Activated effector memory CD4-positive, alpha-beta T cell treated with Interleukin-2 at 50 U/mL for 16 hours (primary cell): ENCODE data around the gene DERA.
"Not testable (repeated sequence)": the region's sequence is repeated elsewhere in the genome, so short reads cannot be mapped to it uniquely, and the experiment has no call there.

Experiments
- DNase-seq: peaks from one replicate; pipeline ENCODE4 v3.0.0-alpha.2; 2020

The DERA gene

DNA sequence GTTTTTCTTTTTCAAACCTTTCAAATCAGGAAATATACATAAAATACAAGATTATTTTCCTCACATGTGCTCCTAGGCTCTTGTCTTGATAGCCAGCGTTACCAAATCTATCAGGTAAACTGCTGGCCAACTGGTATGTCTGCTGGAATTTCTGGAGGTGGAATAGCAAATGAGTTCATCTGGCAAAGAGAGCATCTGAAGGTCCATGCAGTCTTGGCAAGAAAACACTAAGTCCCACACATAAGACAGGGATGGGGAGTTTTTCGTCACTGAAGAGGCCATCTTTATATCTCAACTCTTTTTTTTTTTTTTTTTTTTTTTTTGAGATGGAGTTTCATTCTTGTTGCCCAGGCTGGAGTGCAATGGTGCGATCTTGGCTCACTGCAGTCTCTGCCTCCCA lies 60.1 kb downstream of the DERA start:
- no peak for DNase-seq

DNA sequence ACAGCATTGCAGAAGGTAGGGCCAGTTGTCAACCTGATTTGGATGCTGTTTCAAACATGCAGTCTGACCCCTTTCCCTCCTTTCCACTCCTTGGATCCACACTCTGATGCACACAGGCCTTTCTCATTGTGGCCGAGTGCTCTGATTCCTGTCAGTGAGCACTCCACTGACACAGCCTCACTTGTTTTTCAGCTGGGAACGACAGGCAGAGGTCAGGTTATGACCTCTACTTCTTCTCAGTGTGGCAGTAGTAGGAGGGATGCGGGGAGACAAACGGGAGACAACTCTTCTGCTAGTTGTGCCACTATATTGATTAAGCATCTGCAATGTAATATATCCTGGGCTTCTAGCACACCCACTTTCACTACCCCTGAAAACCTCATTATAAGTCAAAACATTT lies 61.8 kb downstream of the DERA start:
- no peak for DNase-seq

- DNase-seq: no peak
Measured at GRCh38 chr12:15977999-15978951, 67.1 kb downstream of the DERA start.

- DNase-seq: no peak
Measured at GRCh38 chr12:15979096-15980092, 68.3 kb downstream of the DERA start.

- no peak for DNase-seq
Measured at GRCh38 chr12:15982071-15982470, 70.9 kb downstream of the DERA start.

DNA sequence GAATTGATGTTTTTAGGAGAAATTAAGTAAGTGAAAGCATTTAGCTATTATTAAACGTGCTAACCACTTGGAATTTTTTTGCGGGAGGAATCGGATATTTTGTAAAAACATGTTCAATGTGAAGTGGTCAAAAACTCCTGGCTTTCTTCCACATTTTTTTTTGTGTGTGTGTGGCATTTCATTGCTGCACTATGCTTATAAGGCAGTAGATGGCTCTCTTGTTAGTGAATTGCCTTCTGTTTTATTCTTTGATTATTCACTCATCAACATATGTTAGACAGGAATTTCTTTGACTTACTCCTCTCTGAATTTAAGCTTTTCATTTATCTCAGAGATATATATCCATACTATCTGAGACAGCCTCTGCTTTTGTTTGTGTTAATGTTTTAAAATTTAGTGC lies 71.3 kb downstream of the DERA start:
- no peak for DNase-seq

- no peak for DNase-seq
Measured at GRCh38 chr12:15982921-15983320, 71.8 kb downstream of the DERA start.

DNA sequence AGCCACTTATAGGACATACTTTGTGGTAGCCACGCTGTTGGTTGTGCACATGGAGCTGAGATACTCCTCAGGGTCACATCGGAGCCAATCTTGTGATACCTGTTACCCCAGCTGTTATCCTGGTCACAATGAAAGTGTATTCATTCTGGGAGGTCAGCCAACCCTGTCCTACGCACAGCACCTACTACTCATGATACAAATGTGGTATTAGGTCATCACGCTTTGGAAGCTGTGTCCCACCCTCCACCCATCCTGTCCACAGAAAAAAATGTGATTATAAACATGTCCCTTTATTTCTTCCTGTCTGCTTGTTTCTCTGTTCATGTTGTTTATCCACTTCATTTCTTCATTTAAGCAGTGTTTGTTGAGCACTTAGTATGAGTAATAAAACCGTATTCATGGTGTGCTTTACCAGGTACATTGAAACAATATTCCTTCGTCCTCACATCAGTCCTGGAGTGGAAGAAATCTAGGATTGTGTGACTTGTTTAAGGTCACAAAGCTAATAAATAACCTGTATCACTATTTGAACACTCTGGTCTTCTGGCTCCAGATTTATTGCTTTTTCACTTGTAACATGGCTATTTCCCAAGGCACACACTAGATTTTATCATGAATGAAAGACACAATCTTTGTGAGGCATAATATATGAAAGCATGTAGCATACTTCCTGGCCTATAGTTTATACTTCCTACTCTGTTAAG lies 73.1 kb downstream of the DERA start:
- DNase-seq: no peak

DNA sequence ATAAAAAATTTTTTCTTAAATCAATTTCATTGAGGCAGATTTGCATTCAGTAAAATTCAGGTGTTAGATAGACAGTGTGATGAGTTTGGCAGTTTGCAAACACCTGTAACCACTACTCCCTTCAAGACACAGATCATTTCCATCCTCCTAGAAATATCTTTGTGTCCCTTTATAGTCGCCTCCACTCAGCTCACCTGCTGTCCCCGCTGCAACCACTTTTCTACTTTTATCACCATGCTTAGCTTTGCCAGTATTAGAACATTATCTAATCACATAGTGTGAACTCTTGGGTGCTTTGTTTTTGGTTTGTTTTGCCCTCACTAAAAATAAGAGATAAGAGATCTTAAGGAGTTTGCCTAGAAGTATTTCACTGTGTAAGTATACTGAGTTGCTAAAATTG lies 73.8 kb downstream of the DERA start:
- DNase-seq: no peak

DNA sequence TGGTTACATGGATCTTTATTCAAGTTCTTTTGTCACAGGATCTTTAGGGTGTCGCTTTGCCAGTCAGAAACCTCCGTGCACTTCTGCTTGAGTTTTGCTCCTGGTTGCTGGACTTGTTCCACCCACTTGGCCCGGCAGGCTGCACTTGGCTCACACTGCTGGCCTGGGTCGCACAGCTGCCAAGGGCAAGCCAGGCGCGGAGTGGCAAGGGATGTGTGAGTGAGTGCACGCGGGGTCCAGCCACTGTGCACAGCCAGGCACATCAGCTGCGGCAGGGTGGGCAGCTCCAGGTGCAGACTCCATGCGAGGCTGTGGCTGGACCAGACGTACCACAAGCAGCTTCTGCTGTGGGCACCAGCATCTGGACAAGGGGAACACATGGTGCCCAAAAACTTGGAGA lies 76.6 kb downstream of the DERA start:
- DNase-seq: no peak

GRCh38 chr12:15988983-15989755 lies 78.0 kb downstream of the DERA start:
- DNase-seq: no peak

DNA sequence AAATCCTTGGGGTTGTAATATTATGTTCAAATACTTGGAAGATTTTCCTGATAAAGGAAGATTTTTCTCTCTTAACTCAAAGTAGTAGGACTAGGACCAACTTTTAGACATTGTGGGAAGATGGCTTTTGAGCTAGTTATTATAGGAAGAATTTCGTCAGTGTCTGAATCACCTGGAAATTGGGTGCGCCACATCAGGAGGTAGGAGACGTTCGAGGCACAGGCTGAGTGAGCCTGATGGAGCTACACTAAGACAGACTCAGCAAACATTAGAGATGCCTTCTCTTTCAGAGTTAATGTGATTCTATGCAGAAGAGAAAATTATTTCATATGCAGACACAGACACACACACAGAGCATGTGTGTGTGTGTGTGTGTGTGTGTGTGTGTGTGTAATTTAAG lies 84.7 kb downstream of the DERA start:
- DNase-seq: no peak

DNA sequence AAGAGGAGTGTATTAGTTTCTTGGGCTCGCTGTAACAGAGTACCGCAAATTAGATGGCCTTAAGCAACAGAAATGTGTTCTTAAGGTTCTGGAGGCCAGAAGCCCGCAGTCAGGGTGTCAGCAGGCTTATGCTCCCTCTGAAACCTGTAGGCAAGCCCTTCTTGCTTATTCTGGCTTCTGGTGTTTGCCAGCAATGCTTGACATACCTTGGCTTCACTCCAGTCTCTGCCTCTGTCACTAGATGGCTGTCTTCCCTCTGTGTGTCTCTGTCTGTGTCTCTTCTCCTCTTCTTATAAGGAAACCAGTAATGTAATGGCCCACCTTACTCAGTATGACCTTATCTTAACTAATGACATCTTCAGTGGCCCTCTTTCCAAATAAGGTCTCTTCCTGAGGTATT lies 85.1 kb downstream of the DERA start:
- DNase-seq: no peak

DNA sequence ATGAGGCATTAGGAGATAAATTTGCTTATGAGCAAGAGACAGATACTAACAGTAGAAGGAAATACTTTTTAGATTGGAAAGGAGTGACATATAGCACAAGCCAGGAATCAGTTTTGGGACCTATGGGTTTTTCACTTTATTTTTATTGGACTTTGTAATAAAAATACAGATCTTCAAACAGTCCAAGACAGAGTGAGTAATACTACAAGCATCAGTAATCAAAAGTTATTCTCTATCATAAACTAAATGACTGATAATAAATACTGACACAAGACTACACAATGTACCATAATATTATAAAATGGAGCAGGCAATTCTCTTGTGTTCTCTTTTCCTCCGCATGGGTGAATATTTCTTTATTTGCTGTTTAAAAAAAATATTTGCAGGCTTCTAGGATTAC lies 85.8 kb downstream of the DERA start:
- no peak for DNase-seq

DNA sequence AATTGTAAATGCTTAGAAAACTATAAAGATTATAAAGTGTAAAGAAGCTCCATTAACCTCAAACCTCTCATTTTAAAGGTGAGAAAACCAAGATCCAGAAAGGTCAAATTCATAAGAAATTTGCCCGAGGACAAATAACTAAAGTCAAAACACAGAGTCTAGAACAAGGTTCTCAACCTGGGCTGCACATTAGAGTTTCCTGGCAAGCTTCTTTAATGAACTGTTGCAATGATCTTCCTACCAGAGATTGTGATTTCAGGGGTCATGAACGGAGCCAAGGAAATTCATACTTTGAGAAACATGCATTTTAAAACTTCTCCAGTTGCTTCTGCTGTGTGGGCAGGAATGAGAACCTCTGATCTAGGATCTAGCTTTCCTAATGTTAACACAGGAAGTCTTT lies 86.8 kb downstream of the DERA start:
- no peak for DNase-seq

GRCh38 chr12:16002880-16003279 lies 91.7 kb downstream of the DERA start:
- no peak for DNase-seq

GRCh38 chr12:16003460-16003859 lies 92.3 kb downstream of the DERA start:
- no peak for DNase-seq

DNA sequence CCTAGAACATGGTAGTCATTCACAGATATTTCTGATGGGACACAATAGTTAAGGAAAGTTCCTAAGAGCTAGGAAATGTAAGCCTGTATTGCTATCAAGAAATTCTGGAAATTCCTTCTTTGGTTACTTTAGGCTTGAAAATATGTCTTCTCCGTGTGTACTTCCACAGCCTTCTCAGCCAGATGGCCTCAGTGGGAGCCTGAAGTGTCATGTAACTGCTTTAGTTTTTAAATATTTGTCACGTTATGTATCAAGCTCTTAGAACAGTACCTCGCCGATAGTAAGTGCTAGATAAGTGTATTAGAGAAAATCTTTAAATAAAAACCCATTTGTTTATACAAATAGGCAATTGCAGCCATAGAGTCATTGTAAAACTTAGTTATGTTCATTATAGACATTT lies 95.6 kb downstream of the DERA start:
- no peak for DNase-seq

DNA sequence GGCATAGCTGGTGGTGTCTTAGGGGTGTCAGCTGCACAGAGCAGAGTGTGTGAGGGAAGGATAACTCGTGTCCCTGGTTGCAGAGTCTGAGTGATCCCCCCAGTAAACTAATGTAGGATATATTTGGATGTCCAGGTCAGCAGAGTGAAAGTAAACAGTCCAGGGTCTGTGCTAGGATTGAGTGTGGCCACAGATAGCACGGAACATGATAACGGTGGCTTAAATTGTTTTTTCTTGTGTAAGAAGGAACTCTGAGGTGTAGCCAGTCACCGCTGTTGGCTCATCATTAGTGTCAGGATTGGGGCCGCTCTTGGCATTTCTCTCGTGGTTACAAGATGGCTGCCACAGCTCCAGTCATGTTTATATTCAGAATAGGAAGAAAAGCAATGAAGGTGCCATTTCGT lies 97.3 kb downstream of the DERA start:
- DNase-seq: no peak

DNA sequence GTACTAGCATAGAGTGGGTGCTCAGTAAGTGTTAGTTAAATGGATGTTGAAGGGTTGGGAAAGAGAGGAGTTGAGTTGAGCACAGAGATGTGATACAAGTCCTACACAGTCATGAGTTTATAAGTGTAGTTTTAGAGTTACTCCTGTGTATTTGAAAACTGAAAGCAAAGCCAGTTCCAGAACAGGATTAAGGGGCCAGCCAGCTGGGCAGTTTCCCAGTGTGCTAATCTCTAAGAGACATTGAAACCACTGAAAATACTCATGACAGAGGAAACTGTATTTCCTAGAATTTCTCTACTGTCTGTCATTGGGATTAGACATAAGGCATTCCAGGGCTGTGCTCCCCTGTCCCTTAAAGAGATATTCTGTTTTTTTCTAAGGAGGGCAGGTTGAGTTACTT lies 101.0 kb downstream of the DERA start:
- DNase-seq: no peak

DNA sequence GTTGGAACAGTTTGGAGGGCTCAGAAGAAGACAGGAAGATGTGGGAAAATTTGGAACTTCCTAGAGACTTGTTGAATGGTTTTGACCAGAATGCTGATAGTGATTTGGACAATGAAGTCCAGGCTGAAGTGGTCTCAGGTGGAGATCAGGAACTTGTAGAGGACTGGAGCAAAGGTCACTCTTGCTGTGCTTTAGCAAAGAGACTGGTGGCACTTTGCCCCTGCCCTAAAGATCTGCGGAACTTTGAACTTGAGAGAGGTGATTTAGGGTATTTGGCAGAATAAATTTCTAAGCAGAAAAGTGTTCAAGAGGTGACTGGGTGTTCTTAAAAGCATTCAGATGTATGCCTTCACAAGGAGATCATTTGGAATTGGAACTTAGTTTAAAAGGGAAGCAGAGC lies 102.6 kb downstream of the DERA start:
- DNase-seq: not testable (repeated sequence)

DNA sequence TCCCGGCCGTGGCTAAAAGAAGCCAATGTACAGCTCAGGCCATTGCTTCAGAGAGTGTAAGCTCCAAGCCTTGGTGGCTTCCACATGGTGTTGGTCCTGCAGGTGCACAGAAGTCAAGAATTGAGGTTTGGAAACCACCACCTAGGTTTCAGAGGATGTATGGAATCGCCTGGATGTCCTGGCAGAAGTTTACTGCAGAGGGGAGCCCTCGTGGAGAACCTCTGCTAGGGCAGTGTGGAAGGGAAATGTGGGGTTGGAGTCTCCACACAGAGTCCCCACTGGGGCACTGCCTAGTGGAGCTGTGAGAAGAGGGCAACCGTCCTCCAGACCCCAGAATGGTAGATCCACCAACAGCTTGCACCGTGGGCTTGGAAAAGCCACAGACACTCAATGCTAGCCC lies 103.3 kb downstream of the DERA start:
- DNase-seq: not testable (repeated sequence)
